Measurements from ENCODE around the gene SRPX. TPM values are rescaled to one million over a fixed set of nuclear protein-coding genes. Genes with fewer than 3 reads are reported as not detected.

SRPX gene
- total and polyA plus RNA-seq, 2 of the 4 experiments (the other 2 are of a cell fraction): 35.5 to 81.5 TPM

GRCh38 chrX:38224160-38224559, 3.5 kb upstream of the SRPX start:
- POLR2A ChIA-PET (ENCODE audit: unreplicated experiment): no interaction called here
- dilution Hi-C loops (cut with HindIII; ENCODE audit: low sequenced_read_pairs, unreplicated experiment): no loop called here
- BruUV-seq (replicated peaks): no TSS peak

More at GRCh38 chrX:38224160-38224559, 3.5 kb upstream of the SRPX start:
- no peak overlapping the region for H3K27ac ChIP-seq (ENCODE audit: insufficient read depth, low read length)
- H3K4ac ChIP-seq (ENCODE audit: low read depth, low read length): no peak overlapping the region
- H3K56ac ChIP-seq (ENCODE audit: extremely low read depth, insufficient read depth, low read length): no peak overlapping the region
- no peak for TF ChIP-seq RAD21 (IDR thresholded peaks at IDR 0.05; ENCODE audit: low read length)
- no peak for TF ChIP-seq RFX5 (IDR thresholded peaks at IDR 0.05; ENCODE audit: low read depth, low read length)
- no peak for TF ChIP-seq ELK1 (IDR thresholded peaks at IDR 0.05; ENCODE audit: borderline replicate concordance, low read depth, low read length)
- no peak for TF ChIP-seq CEBPB (IDR thresholded peaks at IDR 0.05; ENCODE audit: low read depth, low read length)
- no peak for TF ChIP-seq CTCF (conservative IDR thresholded peaks at IDR 0.05; ENCODE audit: low read depth, low read length)
- no peak for TF ChIP-seq BHLHE40 (IDR thresholded peaks at IDR 0.05; ENCODE audit: low read depth, low read length)
- no peak overlapping the region for H4K5ac ChIP-seq (ENCODE audit: low read depth, low read length)
- H3K14ac ChIP-seq (replicated peaks; ENCODE audit: low read depth, low read length): no peak overlapping the region
- H4K8ac ChIP-seq (ENCODE audit: low read depth in 2 of 2, low read length in 2 of 2): no peak overlapping the region
- no peaks in the 10 kb centered on the region for H4K20me1 ChIP-seq (ENCODE audit: insufficient read depth, low read length)
- CTCF ChIA-PET: no interaction called here
- ATAC-seq (ENCODE audit: low read depth) (no peak), DNase-seq (no peak)
- H3K23ac ChIP-seq (ENCODE audit: low read depth, low read length): no peak overlapping the region
- H3K4me1 ChIP-seq (ENCODE audit: control insufficient read depth, insufficient read depth, low read length): peaks cover 4% of the 10 kb centered on the region; the same call in 1 of the 2 replicates
- peaks cover 2% of the 10 kb centered on the region; the same call in 1 of the 2 replicates for H3K9me1 ChIP-seq (ENCODE audit: insufficient read depth, low read length)
- H2BK15ac ChIP-seq (ENCODE audit: low read depth, low read length): no peak overlapping the region
- H2BK5ac ChIP-seq (ENCODE audit: low read depth, low read length, poor library complexity, severe bottlenecking): no peak overlapping the region
- no peaks in the 10 kb centered on the region for H3K27me3 ChIP-seq (ENCODE audit: control insufficient read depth, insufficient read depth, low read length)
- H3K4me2 ChIP-seq (ENCODE audit: low read depth, low read length): no peak overlapping the region
- no peak overlapping the region for H2BK120ac ChIP-seq (ENCODE audit: low read depth, low read length)
- H3K9me3 ChIP-seq (ENCODE audit: control insufficient read depth, insufficient read depth, low read length): no peaks in the 10 kb centered on the region
- H2AK5ac ChIP-seq (ENCODE audit: low read depth, low read length): no peak overlapping the region
- no peak overlapping the region for H3K9ac ChIP-seq (ENCODE audit: low read depth, low read length)
- H4K91ac ChIP-seq (ENCODE audit: insufficient read depth, low read depth, low read length): no peak overlapping the region
- in situ Hi-C loops (cut with MboI; ENCODE audit: low sequenced_read_pairs) (no loop called here), intact Hi-C loops (cut with micrococcal nuclease) (loop anchor here (5.0 kb wide), 1 partner anchor 38 kb away; no protein-coding TSS in a partner anchor)
- peaks cover 0 to 10% of the 10 kb centered on the region in 2 experiments; a peak in 2 of 4 replicates for H3K79me1 ChIP-seq (ENCODE audit: low read depth in 1 of 2, low read length in 2 of 2)
- no peaks in the 10 kb centered on the region for H3K36me3 ChIP-seq (ENCODE audit: control insufficient read depth, insufficient read depth, low read length)
- no peak overlapping the region for H3K18ac ChIP-seq (ENCODE audit: low read depth, low read length)
- H2AFZ ChIP-seq (replicated peaks; ENCODE audit: low read length, poor library complexity): no peak overlapping the region
- H2BK20ac ChIP-seq (ENCODE audit: low read depth, low read length): no peak overlapping the region
- no peak overlapping the region for H2AK9ac ChIP-seq (replicated peaks; ENCODE audit: low read depth, low read length, poor library complexity)
- no peak overlapping the region for H3K4me3 ChIP-seq (ENCODE audit: insufficient read depth, low read depth, low read length)

Measured in IMR-90 (cell line).